Measurements from ENCODE around the gene TXNRD1. TPM values are rescaled to one million over a fixed set of nuclear protein-coding genes. Genes with fewer than 3 reads are reported as not detected.

Gene TXNRD1
- total RNA-seq, 1 experiment from 2014 or later: 327 TPM

DNA sequence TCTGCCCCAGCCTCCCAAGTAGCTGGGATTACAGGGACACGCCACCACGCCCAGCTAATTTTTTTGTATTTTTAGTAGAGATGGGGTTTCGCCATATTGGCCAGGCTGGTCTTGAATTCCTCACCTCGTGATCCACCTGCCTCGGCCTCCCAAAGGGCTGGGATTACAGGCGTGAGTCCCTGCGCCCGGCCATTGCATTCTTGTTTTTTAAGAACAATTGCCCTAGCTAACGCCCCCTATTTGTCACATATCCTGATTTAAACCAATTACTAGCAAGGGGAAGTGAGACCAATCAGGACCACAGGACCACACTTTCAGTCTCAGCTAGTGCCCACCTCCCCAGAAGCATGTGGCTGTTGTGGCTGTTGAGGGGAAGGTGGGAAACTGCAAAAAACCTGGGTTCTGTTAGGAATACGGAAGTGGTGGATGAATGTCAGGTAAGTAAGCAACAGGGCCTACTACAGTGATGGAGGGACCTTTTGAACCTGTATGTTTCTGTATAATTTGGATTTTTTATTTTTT lies 39.8 kb upstream of the TXNRD1 start:
- H3K27me3 ChIP-seq (ENCODE audit: insufficient read depth, low read length): no peaks in the 10 kb centered on the region
- no peaks in the 10 kb centered on the region for H4K20me1 ChIP-seq (ENCODE audit: insufficient read depth)
- RAD21 ChIA-PET (ENCODE audit: low non-redundant PET in 1 of 2, low total read pairs in 2 of 2, uncharacterized antibody in 2 of 2, unreplicated experiment in 2 of 2): no interaction called here
- H2AFZ ChIP-seq (ENCODE audit: low read depth, low read length, poor library complexity, severe bottlenecking): no peak overlapping the region
- intact Hi-C loops (cut with micrococcal nuclease): no loop called here
- no TSS peak for BruUV-seq (replicated peaks)
- DNase-seq (ENCODE audit: low read depth, low spot score) (no peak), ATAC-seq (no peak)
- CTCF ChIA-PET: no interaction called here
- no peak overlapping the region for H3K9ac ChIP-seq (ENCODE audit: low read length)
- no peaks in the 10 kb centered on the region for H3K79me2 ChIP-seq (ENCODE audit: insufficient read depth, low read length)
- H3K4me1 ChIP-seq (ENCODE audit: control insufficient read depth in 1 of 2, insufficient read depth in 2 of 2, low read length in 2 of 2): peaks cover 16 to 19% of the 10 kb centered on the region in 2 experiments; a peak in 3 of 4 replicates
- no peaks in the 10 kb centered on the region for H3K9me3 ChIP-seq (ENCODE audit: control insufficient read depth in 1 of 2, insufficient read depth in 1 of 2, low read depth in 1 of 2, low read length in 2 of 2)
- no peak overlapping the region for H3K4me2 ChIP-seq (ENCODE audit: low read length)
- H3K4me3 ChIP-seq (replicated peaks in 1 of 2; ENCODE audit: low read depth in 1 of 2, low read length in 2 of 2): no peak overlapping the region
- H3K9me2 ChIP-seq (ENCODE audit: insufficient read depth): no peaks in the 10 kb centered on the region
- TF ChIP-seq FOSL1 (IDR thresholded peaks at IDR 0.05; ENCODE audit: low read depth): no peak
- no peak for TF ChIP-seq CEBPB (IDR thresholded peaks at IDR 0.05; ENCODE audit: low read depth)
- TF ChIP-seq ZNF274 (IDR thresholded peaks at IDR 0.05; ENCODE audit: low read depth, low read length): no peak
- TF ChIP-seq, protein P1, sequence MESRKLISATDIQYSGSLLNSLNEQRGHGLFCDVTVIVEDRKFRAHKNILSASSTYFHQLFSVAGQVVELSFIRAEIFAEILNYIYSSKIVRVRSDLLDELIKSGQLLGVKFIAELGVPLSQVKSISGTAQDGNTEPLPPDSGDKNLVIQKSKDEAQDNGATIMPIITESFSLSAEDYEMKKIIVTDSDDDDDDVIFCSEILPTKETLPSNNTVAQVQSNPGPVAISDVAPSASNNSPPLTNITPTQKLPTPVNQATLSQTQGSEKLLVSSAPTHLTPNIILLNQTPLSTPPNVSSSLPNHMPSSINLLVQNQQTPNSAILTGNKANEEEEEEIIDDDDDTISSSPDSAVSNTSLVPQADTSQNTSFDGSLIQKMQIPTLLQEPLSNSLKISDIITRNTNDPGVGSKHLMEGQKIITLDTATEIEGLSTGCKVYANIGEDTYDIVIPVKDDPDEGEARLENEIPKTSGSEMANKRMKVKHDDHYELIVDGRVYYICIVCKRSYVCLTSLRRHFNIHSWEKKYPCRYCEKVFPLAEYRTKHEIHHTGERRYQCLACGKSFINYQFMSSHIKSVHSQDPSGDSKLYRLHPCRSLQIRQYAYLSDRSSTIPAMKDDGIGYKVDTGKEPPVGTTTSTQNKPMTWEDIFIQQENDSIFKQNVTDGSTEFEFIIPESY (IDR thresholded peaks at IDR 0.05; ENCODE audit: extremely low read depth, insufficient replicate concordance, low read length): no peak
- no peak for TF ChIP-seq EZH2 (IDR thresholded peaks at IDR 0.05)
- TF ChIP-seq, protein P2, sequence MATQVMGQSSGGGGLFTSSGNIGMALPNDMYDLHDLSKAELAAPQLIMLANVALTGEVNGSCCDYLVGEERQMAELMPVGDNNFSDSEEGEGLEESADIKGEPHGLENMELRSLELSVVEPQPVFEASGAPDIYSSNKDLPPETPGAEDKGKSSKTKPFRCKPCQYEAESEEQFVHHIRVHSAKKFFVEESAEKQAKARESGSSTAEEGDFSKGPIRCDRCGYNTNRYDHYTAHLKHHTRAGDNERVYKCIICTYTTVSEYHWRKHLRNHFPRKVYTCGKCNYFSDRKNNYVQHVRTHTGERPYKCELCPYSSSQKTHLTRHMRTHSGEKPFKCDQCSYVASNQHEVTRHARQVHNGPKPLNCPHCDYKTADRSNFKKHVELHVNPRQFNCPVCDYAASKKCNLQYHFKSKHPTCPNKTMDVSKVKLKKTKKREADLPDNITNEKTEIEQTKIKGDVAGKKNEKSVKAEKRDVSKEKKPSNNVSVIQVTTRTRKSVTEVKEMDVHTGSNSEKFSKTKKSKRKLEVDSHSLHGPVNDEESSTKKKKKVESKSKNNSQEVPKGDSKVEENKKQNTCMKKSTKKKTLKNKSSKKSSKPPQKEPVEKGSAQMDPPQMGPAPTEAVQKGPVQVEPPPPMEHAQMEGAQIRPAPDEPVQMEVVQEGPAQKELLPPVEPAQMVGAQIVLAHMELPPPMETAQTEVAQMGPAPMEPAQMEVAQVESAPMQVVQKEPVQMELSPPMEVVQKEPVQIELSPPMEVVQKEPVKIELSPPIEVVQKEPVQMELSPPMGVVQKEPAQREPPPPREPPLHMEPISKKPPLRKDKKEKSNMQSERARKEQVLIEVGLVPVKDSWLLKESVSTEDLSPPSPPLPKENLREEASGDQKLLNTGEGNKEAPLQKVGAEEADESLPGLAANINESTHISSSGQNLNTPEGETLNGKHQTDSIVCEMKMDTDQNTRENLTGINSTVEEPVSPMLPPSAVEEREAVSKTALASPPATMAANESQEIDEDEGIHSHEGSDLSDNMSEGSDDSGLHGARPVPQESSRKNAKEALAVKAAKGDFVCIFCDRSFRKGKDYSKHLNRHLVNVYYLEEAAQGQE (IDR thresholded peaks at IDR 0.05; ENCODE audit: low read depth): no peak
- no peak for TF ChIP-seq RAD21 (IDR thresholded peaks at IDR 0.05; ENCODE audit: low read depth)
- TF ChIP-seq SRF (IDR thresholded peaks at IDR 0.05; ENCODE audit: low read depth): no peak
- TF ChIP-seq EZH2phosphoT487 (IDR thresholded peaks at IDR 0.05; ENCODE audit: borderline replicate concordance): no peak
- TF ChIP-seq, protein P3, sequence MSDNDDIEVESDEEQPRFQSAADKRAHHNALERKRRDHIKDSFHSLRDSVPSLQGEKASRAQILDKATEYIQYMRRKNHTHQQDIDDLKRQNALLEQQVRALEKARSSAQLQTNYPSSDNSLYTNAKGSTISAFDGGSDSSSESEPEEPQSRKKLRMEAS (IDR thresholded peaks at IDR 0.05): no peak
- TF ChIP-seq POLR2A (IDR thresholded peaks at IDR 0.05; ENCODE audit: borderline replicate concordance, extremely low read depth, insufficient read depth, insufficient read length): no peak
- no peak for TF ChIP-seq CBX3 (IDR thresholded peaks at IDR 0.05; ENCODE audit: low read depth)
- TF ChIP-seq SIN3A (IDR thresholded peaks at IDR 0.05; ENCODE audit: low read depth): no peak
- TF ChIP-seq, protein P4, sequence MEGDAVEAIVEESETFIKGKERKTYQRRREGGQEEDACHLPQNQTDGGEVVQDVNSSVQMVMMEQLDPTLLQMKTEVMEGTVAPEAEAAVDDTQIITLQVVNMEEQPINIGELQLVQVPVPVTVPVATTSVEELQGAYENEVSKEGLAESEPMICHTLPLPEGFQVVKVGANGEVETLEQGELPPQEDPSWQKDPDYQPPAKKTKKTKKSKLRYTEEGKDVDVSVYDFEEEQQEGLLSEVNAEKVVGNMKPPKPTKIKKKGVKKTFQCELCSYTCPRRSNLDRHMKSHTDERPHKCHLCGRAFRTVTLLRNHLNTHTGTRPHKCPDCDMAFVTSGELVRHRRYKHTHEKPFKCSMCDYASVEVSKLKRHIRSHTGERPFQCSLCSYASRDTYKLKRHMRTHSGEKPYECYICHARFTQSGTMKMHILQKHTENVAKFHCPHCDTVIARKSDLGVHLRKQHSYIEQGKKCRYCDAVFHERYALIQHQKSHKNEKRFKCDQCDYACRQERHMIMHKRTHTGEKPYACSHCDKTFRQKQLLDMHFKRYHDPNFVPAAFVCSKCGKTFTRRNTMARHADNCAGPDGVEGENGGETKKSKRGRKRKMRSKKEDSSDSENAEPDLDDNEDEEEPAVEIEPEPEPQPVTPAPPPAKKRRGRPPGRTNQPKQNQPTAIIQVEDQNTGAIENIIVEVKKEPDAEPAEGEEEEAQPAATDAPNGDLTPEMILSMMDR (IDR thresholded peaks at IDR 0.05 in 2 of 3, conservative IDR thresholded peaks at IDR 0.05 in 1 of 3; ENCODE audit: borderline replicate concordance in 1 of 3, insufficient read depth in 1 of 3, low read depth in 2 of 3, low read length in 2 of 3): no peak
- TF ChIP-seq TCF7L2 (IDR thresholded peaks at IDR 0.05; ENCODE audit: borderline replicate concordance, extremely low read depth, insufficient read depth, insufficient read length): no peak
- no peak for TF ChIP-seq ZFX (IDR thresholded peaks at IDR 0.05)
- POLR2A ChIA-PET: no interaction called here
- no peak overlapping the region for H3K27ac ChIP-seq (ENCODE audit: low read depth, low read length)
- H3K36me3 ChIP-seq (ENCODE audit: control insufficient read depth in 1 of 2, insufficient read depth in 2 of 2, low read length in 2 of 2): no peaks in the 10 kb centered on the region
